Measurements from ENCODE around the gene DNM1.

Gene DNM1

GRCh38 chr9:128204858-128205257 lies 1.7 kb downstream of the DNM1 start:
- in situ Hi-C loops (cut with HindIII; ENCODE audit: low sequenced_read_pairs) = no loop called here

GRCh38 chr9:128205296-128205944 lies 2.2 kb downstream of the DNM1 start:
- in situ Hi-C loops (cut with HindIII; ENCODE audit: low sequenced_read_pairs) = no loop called here

- in situ Hi-C loops (cut with HindIII; ENCODE audit: low sequenced_read_pairs) = no loop called here
Observed at GRCh38 chr9:128206484-128206883, 3.3 kb downstream of the DNM1 start.

GRCh38 chr9:128206916-128207910 lies 4.0 kb downstream of the DNM1 start:
- in situ Hi-C loops (cut with HindIII; ENCODE audit: low sequenced_read_pairs) = no loop called here

GRCh38 chr9:128208386-128208785 lies 5.2 kb downstream of the DNM1 start:
- in situ Hi-C loops (cut with HindIII; ENCODE audit: low sequenced_read_pairs) = no loop called here

GRCh38 chr9:128208946-128209669 lies 5.9 kb downstream of the DNM1 start:
- in situ Hi-C loops (cut with HindIII; ENCODE audit: low sequenced_read_pairs) = no loop called here

GRCh38 chr9:128211186-128211980 lies 8.2 kb downstream of the DNM1 start:
- in situ Hi-C loops (cut with HindIII; ENCODE audit: low sequenced_read_pairs) = no loop called here

GRCh38 chr9:128211981-128212281 lies 8.8 kb downstream of the DNM1 start:
- in situ Hi-C loops (cut with HindIII; ENCODE audit: low sequenced_read_pairs) = no loop called here

- in situ Hi-C loops (cut with HindIII; ENCODE audit: low sequenced_read_pairs) = no loop called here
Observed at GRCh38 chr9:128213746-128214497, 10.7 kb downstream of the DNM1 start.

- in situ Hi-C loops (cut with HindIII; ENCODE audit: low sequenced_read_pairs) = no loop called here
Observed at GRCh38 chr9:128214571-128215490, 11.7 kb downstream of the DNM1 start.

GRCh38 chr9:128215491-128216409 lies 12.6 kb downstream of the DNM1 start:
- in situ Hi-C loops (cut with HindIII; ENCODE audit: low sequenced_read_pairs) = no loop called here

GRCh38 chr9:128216781-128217553 lies 13.8 kb downstream of the DNM1 start:
- in situ Hi-C loops (cut with HindIII; ENCODE audit: low sequenced_read_pairs) = no loop called here

- in situ Hi-C loops (cut with HindIII; ENCODE audit: low sequenced_read_pairs) = no loop called here
Observed at GRCh38 chr9:128218172-128218517, 15.0 kb downstream of the DNM1 start.

GRCh38 chr9:128218518-128219389 lies 15.6 kb downstream of the DNM1 start:
- in situ Hi-C loops (cut with HindIII; ENCODE audit: low sequenced_read_pairs) = no loop called here

- in situ Hi-C loops (cut with HindIII; ENCODE audit: low sequenced_read_pairs) = no loop called here
Observed at GRCh38 chr9:128219831-128220230, 16.7 kb downstream of the DNM1 start.

- in situ Hi-C loops (cut with HindIII; ENCODE audit: low sequenced_read_pairs) = no loop called here
Observed at GRCh38 chr9:128222026-128222425, 18.8 kb downstream of the DNM1 start.
